ENCODE data around the gene FRMD4A.

FRMD4A gene

GRCh38 chr10:14366760-14367159 lies 36.0 kb upstream of the FRMD4A start:
- Histone ChIP-seq H3K9ac (ENCODE audit: low read length in 5 of 5) (no peak overlapping the region), H3K9me3 (ENCODE audit: control insufficient read depth in 5 of 5, low read length in 5 of 5) (no peaks in the 10 kb centered on the region), H3K36me3 (ENCODE audit: control insufficient read depth in 5 of 5, insufficient read depth in 5 of 5, low read length in 5 of 5) (no peaks in the 10 kb centered on the region), H3K4me3 (ENCODE audit: low read depth in 1 of 5, low read length in 5 of 5) (no peak overlapping the region), H3K27me3 (ENCODE audit: control insufficient read depth in 5 of 5, insufficient read depth in 4 of 5, low read length in 5 of 5) (peaks cover 0 to 13% (median 6%) of the 10 kb centered on the region in 5 donors), H3K4me1 (ENCODE audit: control insufficient read depth in 5 of 5, insufficient read depth in 5 of 5, low read length in 5 of 5) (no peaks in the 10 kb centered on the region), H3K27ac (ENCODE audit: low read depth, low read length) (no peak overlapping the region)

- Histone ChIP-seq H3K9ac (ENCODE audit: low read length in 5 of 5) (no peak overlapping the region), H3K4me1 (ENCODE audit: control insufficient read depth in 5 of 5, insufficient read depth in 5 of 5, low read length in 5 of 5) (no peaks in the 10 kb centered on the region)
Observed at GRCh38 chr10:14365266-14365665, 34.5 kb upstream of the FRMD4A start.

DNA sequence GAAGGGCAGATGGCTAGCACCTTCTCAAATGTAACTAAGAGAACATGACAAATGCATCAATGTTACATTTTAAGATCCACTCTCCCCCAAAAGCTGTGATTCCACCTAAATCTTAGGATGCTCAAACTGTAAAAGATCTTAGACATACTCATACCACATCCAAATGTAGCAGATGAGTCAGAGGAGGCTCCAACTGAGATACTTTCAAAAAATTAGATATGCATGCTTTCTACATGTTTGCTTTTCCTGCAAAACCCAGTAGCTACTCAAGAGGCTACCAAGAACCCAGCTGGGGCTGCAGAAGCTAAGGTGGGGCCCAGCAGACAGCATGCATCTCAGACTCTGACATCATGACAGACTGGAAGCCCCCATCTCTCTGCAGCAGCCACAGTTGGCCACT lies 31.4 kb upstream of the FRMD4A start:
- Histone ChIP-seq H3K9ac (ENCODE audit: low read length in 5 of 5) (no peak overlapping the region), H3K27ac (ENCODE audit: low read depth, low read length) (no peak overlapping the region), H3K4me3 (ENCODE audit: low read depth in 1 of 5, low read length in 5 of 5) (no peak overlapping the region), H3K4me1 (ENCODE audit: control insufficient read depth in 5 of 5, insufficient read depth in 5 of 5, low read length in 5 of 5) (no peaks in the 10 kb centered on the region), H3K36me3 (ENCODE audit: control insufficient read depth in 5 of 5, insufficient read depth in 5 of 5, low read length in 5 of 5) (no peaks in the 10 kb centered on the region), H3K9me3 (ENCODE audit: control insufficient read depth in 5 of 5, low read length in 5 of 5) (no peaks in the 10 kb centered on the region), H3K27me3 (ENCODE audit: control insufficient read depth in 5 of 5, insufficient read depth in 4 of 5, low read length in 5 of 5) (peaks cover 0 to 9% (median 5%) of the 10 kb centered on the region in 5 donors)

More at GRCh38 chr10:14365266-14365665, 34.5 kb upstream of the FRMD4A start:
- H3K4me3 ChIP-seq (ENCODE audit: low read depth in 1 of 5, low read length in 5 of 5), result no peak overlapping the region
- H3K36me3 ChIP-seq (ENCODE audit: control insufficient read depth in 5 of 5, insufficient read depth in 5 of 5, low read length in 5 of 5), result no peaks in the 10 kb centered on the region
- peaks cover 0 to 9% (median 6%) of the 10 kb centered on the region in 5 donors for H3K27me3 ChIP-seq (ENCODE audit: control insufficient read depth in 5 of 5, insufficient read depth in 4 of 5, low read length in 5 of 5)
- no peaks in the 10 kb centered on the region for H3K9me3 ChIP-seq (ENCODE audit: control insufficient read depth in 5 of 5, low read length in 5 of 5)
- H3K27ac ChIP-seq (ENCODE audit: low read depth, low read length), result no peak overlapping the region

DNA sequence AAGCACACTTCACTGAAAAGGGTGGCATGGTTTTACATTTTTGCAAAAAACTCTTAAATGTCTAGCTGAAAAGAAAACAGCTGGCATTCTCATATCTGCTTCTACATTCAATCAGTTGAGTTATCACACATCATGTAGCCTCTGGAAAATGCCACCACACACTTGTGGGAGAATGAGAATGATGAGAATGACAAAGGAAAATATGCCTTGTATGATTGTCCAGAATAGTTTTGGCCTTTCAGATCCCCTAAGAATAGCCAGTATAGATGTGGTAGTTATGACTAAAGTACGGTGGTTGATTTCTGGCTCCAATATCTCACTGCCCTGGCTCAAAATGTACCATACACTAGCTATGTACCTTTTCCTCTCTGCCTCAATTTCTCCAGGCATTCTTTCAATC lies 30.2 kb upstream of the FRMD4A start:
- Histone ChIP-seq H3K9ac (ENCODE audit: low read length in 5 of 5) (no peak overlapping the region), H3K9me3 (ENCODE audit: control insufficient read depth in 5 of 5, low read length in 5 of 5) (no peaks in the 10 kb centered on the region), H3K4me1 (ENCODE audit: control insufficient read depth in 5 of 5, insufficient read depth in 5 of 5, low read length in 5 of 5) (no peaks in the 10 kb centered on the region), H3K36me3 (ENCODE audit: control insufficient read depth in 5 of 5, insufficient read depth in 5 of 5, low read length in 5 of 5) (no peaks in the 10 kb centered on the region), H3K27ac (ENCODE audit: low read depth, low read length) (no peak overlapping the region), H3K27me3 (ENCODE audit: control insufficient read depth in 5 of 5, insufficient read depth in 4 of 5, low read length in 5 of 5) (peaks cover 0 to 9% (median 5%) of the 10 kb centered on the region in 5 donors), H3K4me3 (ENCODE audit: low read depth in 1 of 5, low read length in 5 of 5) (no peak overlapping the region)

DNA sequence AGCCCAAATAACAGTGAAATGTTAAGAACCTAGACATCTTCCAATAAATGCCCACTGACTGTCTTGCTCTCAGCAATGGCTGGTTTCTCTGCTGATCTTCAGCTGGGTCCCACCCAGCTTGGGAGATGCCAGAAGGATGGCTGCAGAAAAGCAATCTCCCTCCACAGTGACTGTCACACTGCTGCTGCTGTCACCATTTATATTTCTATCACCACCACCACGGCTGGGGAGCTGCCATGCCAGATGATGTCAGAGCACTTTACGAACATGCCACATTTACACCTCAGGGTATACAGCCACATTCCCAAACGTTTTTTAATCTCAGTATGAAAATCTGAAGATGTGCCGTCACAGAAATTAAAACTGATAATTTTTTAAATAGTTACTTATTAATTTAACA lies 29.8 kb upstream of the FRMD4A start:
- H3K9ac ChIP-seq (ENCODE audit: low read length in 5 of 5), result no peak overlapping the region
- H3K4me1 ChIP-seq (ENCODE audit: control insufficient read depth in 5 of 5, insufficient read depth in 5 of 5, low read length in 5 of 5), result no peaks in the 10 kb centered on the region
- no peaks in the 10 kb centered on the region for H3K9me3 ChIP-seq (ENCODE audit: control insufficient read depth in 5 of 5, low read length in 5 of 5)
- H3K4me3 ChIP-seq (ENCODE audit: low read depth in 1 of 5, low read length in 5 of 5), result no peak overlapping the region
- no peaks in the 10 kb centered on the region for H3K36me3 ChIP-seq (ENCODE audit: control insufficient read depth in 5 of 5, insufficient read depth in 5 of 5, low read length in 5 of 5)
- H3K27ac ChIP-seq (ENCODE audit: low read depth, low read length), result no peak overlapping the region
- peaks cover 0 to 9% (median 5%) of the 10 kb centered on the region in 5 donors for H3K27me3 ChIP-seq (ENCODE audit: control insufficient read depth in 5 of 5, insufficient read depth in 4 of 5, low read length in 5 of 5)

DNA sequence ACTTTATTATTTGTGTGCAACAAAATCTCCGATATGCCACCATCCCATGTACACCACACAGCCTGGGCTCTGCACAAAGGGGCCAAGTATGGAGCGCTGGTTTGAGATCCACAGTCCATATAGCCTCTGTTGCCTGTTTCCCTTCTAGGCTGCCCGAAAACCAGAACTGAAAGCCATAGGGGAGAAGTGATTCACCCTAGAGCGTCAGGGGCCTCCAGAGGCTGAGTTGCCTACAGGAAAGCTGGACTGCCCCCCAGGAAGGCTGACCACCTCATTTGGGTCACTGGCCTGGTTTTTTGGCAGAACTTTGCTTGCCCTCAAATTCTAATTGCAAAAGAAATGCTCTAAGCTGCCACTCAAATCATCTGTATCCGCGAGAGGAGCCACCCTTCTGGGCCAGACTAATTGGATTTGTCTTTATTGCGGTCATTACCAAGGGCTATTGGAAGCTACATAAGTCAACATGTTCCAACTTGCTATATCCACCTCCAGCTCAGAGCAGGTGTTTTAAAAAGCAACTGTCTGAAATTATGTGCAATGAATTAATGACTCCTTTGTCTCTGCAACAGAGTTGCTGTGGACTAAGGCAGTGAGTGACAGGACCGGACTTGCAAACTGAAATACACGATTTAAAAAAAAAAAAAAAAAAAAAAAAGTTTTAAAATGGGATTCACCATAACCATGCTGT lies 28.3 kb upstream of the FRMD4A start:
- Histone ChIP-seq H3K9ac (ENCODE audit: low read length in 5 of 5) (no peak overlapping the region), H3K4me3 (ENCODE audit: low read depth in 1 of 5, low read length in 5 of 5) (no peak overlapping the region), H3K4me1 (ENCODE audit: control insufficient read depth in 5 of 5, insufficient read depth in 5 of 5, low read length in 5 of 5) (no peaks in the 10 kb centered on the region), H3K9me3 (ENCODE audit: control insufficient read depth in 5 of 5, low read length in 5 of 5) (no peaks in the 10 kb centered on the region), H3K27ac (ENCODE audit: low read depth, low read length) (no peak overlapping the region), H3K36me3 (ENCODE audit: control insufficient read depth in 5 of 5, insufficient read depth in 5 of 5, low read length in 5 of 5) (no peaks in the 10 kb centered on the region), H3K27me3 (ENCODE audit: control insufficient read depth in 5 of 5, insufficient read depth in 4 of 5, low read length in 5 of 5) (peaks cover 0 to 6% (median 5%) of the 10 kb centered on the region in 5 donors)

DNA sequence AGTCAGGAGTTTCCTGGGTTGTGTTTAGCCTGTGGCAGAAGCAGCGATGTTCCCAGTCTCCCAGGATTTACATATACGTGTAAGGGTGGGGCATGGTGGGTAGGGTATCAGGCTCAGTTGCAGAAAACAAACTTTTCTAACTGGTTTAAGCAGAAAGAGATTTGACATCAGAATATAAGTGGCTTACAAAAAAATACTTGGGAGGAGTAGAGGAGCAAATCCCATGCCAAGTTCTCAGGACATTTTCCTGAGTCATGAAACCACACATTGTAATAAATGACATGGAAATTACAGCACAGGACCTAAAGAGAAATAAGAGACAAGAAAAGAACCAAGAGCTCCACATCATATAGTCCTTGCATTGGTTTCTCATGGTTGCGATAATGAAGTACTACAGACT lies 26.2 kb upstream of the FRMD4A start:
- H3K27ac ChIP-seq (ENCODE audit: low read depth, low read length), result no peak overlapping the region
- H3K9me3 ChIP-seq (ENCODE audit: control insufficient read depth in 5 of 5, low read length in 5 of 5), result no peaks in the 10 kb centered on the region
- peaks cover 0 to 2% (median 0%) of the 10 kb centered on the region in 5 donors for H3K27me3 ChIP-seq (ENCODE audit: control insufficient read depth in 5 of 5, insufficient read depth in 4 of 5, low read length in 5 of 5)
- no peak overlapping the region for H3K4me3 ChIP-seq (ENCODE audit: low read depth in 1 of 5, low read length in 5 of 5)
- H3K36me3 ChIP-seq (ENCODE audit: control insufficient read depth in 5 of 5, insufficient read depth in 5 of 5, low read length in 5 of 5), result no peaks in the 10 kb centered on the region
- H3K9ac ChIP-seq (ENCODE audit: low read length in 5 of 5), result no peak overlapping the region
- no peaks in the 10 kb centered on the region for H3K4me1 ChIP-seq (ENCODE audit: control insufficient read depth in 5 of 5, insufficient read depth in 5 of 5, low read length in 5 of 5)

DNA sequence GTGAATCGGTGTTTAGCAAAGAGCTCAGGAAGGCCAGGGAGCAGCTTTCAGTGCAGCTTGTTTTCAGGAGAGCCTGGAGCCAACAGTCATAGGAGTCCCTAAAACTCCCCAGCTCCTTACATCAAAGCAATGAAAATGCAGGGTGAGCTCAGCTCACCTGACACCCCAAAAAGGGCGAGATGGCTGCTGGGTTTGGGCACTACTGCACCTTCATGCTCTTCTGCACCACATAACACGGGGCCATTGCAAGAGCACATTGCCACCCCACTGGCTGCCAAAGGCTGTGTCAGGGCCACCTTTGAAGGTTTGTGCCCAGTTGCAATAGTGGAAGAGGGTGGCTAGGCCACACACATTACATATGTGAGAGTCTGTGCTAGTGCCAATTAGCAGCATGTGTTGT lies 25.0 kb upstream of the FRMD4A start:
- Histone ChIP-seq H3K27me3 (ENCODE audit: control insufficient read depth in 5 of 5, insufficient read depth in 4 of 5, low read length in 5 of 5) (no peaks in the 10 kb centered on the region), H3K4me1 (ENCODE audit: control insufficient read depth in 5 of 5, insufficient read depth in 5 of 5, low read length in 5 of 5) (no peaks in the 10 kb centered on the region), H3K27ac (ENCODE audit: low read depth, low read length) (no peak overlapping the region), H3K9me3 (ENCODE audit: control insufficient read depth in 5 of 5, low read length in 5 of 5) (no peaks in the 10 kb centered on the region), H3K4me3 (ENCODE audit: low read depth in 1 of 5, low read length in 5 of 5) (no peak overlapping the region), H3K36me3 (ENCODE audit: control insufficient read depth in 5 of 5, insufficient read depth in 5 of 5, low read length in 5 of 5) (no peaks in the 10 kb centered on the region), H3K9ac (ENCODE audit: low read length in 5 of 5) (no peak overlapping the region)

DNA sequence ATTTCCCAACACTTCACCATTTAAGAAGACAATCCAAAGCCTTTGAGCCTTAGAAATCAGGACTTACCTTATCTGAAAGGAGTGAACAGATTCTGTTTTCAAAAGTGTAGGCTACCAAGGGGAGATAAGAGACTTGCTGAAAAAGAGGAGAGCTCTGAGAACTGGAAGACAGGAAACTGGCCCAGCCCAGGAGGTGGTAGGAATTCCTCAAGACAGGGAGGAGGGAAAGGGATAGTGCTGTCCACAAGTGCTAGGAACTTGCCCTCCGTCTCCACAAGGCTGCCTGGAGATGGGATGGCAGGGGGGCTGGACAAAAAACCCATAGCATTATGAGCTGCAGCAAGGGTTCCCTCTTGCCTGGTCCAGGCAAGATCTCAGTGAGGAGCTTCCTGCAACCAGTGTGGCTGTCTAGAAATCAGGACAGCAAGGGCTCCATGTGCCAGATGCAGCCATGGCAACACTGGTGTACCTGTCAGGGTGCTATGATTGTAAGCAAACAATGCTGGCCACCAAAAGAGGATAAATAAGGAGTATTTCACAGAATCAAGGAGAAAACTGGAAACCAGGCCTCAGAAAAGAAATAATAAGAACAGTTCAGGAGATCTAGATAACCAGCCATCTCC lies 22.7 kb upstream of the FRMD4A start:
- H3K9me3 ChIP-seq (ENCODE audit: control insufficient read depth in 5 of 5, low read length in 5 of 5), result no peaks in the 10 kb centered on the region
- H3K36me3 ChIP-seq (ENCODE audit: control insufficient read depth in 5 of 5, insufficient read depth in 5 of 5, low read length in 5 of 5), result no peaks in the 10 kb centered on the region
- H3K4me3 ChIP-seq (ENCODE audit: low read depth in 1 of 5, low read length in 5 of 5), result no peak overlapping the region
- H3K27me3 ChIP-seq (ENCODE audit: control insufficient read depth in 5 of 5, insufficient read depth in 4 of 5, low read length in 5 of 5), result no peaks in the 10 kb centered on the region
- no peak overlapping the region for H3K27ac ChIP-seq (ENCODE audit: low read depth, low read length)
- no peak overlapping the region for H3K9ac ChIP-seq (ENCODE audit: low read length in 5 of 5)
- no peaks in the 10 kb centered on the region for H3K4me1 ChIP-seq (ENCODE audit: control insufficient read depth in 5 of 5, insufficient read depth in 5 of 5, low read length in 5 of 5)

DNA sequence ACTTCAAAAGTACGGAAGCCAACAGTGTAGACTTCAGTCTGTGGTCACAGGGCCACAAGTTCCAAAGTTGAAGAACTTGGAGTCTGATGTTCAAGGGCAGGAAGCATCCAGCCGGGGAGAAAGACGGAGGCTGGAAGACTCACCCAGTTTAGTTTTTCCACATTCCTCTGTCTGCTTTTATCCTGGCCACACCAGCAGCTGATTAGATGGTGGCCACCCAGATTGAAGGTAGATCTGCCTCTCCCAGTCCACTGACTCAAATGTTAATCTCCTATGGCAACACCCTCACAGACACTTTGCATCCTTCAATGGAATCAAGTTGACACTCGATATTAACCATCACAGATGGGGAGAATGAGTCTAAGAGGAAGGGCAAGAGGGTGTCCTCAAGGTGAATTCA lies 19.3 kb upstream of the FRMD4A start:
- no peaks in the 10 kb centered on the region for H3K9me3 ChIP-seq (ENCODE audit: control insufficient read depth in 5 of 5, low read length in 5 of 5)
- H3K9ac ChIP-seq (ENCODE audit: low read length in 5 of 5), result no peak overlapping the region
- no peaks in the 10 kb centered on the region for H3K4me1 ChIP-seq (ENCODE audit: control insufficient read depth in 5 of 5, insufficient read depth in 5 of 5, low read length in 5 of 5)
- H3K27me3 ChIP-seq (ENCODE audit: control insufficient read depth in 5 of 5, insufficient read depth in 4 of 5, low read length in 5 of 5), result no peaks in the 10 kb centered on the region
- H3K4me3 ChIP-seq (ENCODE audit: low read depth in 1 of 5, low read length in 5 of 5), result no peak overlapping the region
- H3K36me3 ChIP-seq (ENCODE audit: control insufficient read depth in 5 of 5, insufficient read depth in 5 of 5, low read length in 5 of 5), result no peaks in the 10 kb centered on the region
- no peak overlapping the region for H3K27ac ChIP-seq (ENCODE audit: low read depth, low read length)
